SH-SY5Y (cell line): ENCODE results near the gene SDK1.

Experiments
- GATA2 ChIP-seq: IDR thresholded peaks from 2 replicates; pipeline ENCODE4 v1.6.1; 2011; ENCODE audit warnings: mild to moderate bottlenecking, low read depth, low read length
- GATA3 ChIP-seq: IDR thresholded peaks from 2 replicates; pipeline ENCODE4 v1.6.1; 2011; ENCODE audit warnings: low read depth, mild to moderate bottlenecking, low read length, moderate library complexity

GRCh38 chr7:3408814-3409595 is 108.0 kb downstream of the SDK1 start:
- no peak for TF ChIP-seq GATA2
- TF ChIP-seq GATA3: no peak
